RWPE2 (cell line): Measurements from ENCODE around the gene EFCAB8.

Experiments used
- ATAC-seq: fragments of 200-7000 bp; cut with Tn5 transposase; 3 replicates; pipeline ENCODE4 v1.9.1; 2021; ENCODE audit warnings: low read depth
- DNase-seq: peaks from one replicate; pipeline ENCODE4 v3.0.0-alpha.2; 2020; ENCODE audit warnings: low spot score
- H3K27ac ChIP-seq: fragments of 450-650 bp; 2 replicates; pipeline ENCODE4 v1.5.1; 2017; ENCODE audit warnings: mild to moderate bottlenecking; ENCODE audit not compliant: poor library complexity, severe bottlenecking
- H3K27me3 ChIP-seq: fragments of 250-450 bp; sonication (Bioruptor Pico); 2 replicates; pipeline ENCODE4 v1.5.1; 2021; ENCODE audit warnings: mild to moderate bottlenecking, moderate library complexity; ENCODE audit not compliant: insufficient read depth, poor library complexity, severe bottlenecking
- H3K36me3 ChIP-seq: fragments of 250-450 bp; sonication (Bioruptor Pico); 2 replicates; pipeline ENCODE4 v1.5.1; 2020; ENCODE audit warnings: low read depth, mild to moderate bottlenecking, moderate library complexity
- H3K4me1 ChIP-seq: fragments of 250-450 bp; sonication (Bioruptor Pico); 2 replicates; pipeline ENCODE4 v1.5.1; 2021; ENCODE audit warnings: mild to moderate bottlenecking, moderate library complexity; ENCODE audit not compliant: insufficient read depth, poor library complexity, severe bottlenecking
- H3K4me3 ChIP-seq: fragments of 250-450 bp; sonication (Bioruptor Pico); 2 replicates; pipeline ENCODE4 v1.5.1; 2021; ENCODE audit warnings: mild to moderate bottlenecking, moderate library complexity; ENCODE audit not compliant: severe bottlenecking
- H3K9me3 ChIP-seq: fragments of 250-450 bp; sonication (Bioruptor Pico); 2 replicates; pipeline ENCODE4 v1.5.1; 2021; ENCODE audit warnings: mild to moderate bottlenecking, moderate library complexity; ENCODE audit not compliant: severe bottlenecking
- TF ChIP-seq, protein P1 (sequence below): fragments of 450-650 bp; IDR thresholded peaks from one replicate; pipeline ENCODE4 v1.5.1; 2017; ENCODE audit warnings: mild to moderate bottlenecking, moderate library complexity; ENCODE audit not compliant: poor library complexity, severe bottlenecking

EFCAB8 gene

DNA sequence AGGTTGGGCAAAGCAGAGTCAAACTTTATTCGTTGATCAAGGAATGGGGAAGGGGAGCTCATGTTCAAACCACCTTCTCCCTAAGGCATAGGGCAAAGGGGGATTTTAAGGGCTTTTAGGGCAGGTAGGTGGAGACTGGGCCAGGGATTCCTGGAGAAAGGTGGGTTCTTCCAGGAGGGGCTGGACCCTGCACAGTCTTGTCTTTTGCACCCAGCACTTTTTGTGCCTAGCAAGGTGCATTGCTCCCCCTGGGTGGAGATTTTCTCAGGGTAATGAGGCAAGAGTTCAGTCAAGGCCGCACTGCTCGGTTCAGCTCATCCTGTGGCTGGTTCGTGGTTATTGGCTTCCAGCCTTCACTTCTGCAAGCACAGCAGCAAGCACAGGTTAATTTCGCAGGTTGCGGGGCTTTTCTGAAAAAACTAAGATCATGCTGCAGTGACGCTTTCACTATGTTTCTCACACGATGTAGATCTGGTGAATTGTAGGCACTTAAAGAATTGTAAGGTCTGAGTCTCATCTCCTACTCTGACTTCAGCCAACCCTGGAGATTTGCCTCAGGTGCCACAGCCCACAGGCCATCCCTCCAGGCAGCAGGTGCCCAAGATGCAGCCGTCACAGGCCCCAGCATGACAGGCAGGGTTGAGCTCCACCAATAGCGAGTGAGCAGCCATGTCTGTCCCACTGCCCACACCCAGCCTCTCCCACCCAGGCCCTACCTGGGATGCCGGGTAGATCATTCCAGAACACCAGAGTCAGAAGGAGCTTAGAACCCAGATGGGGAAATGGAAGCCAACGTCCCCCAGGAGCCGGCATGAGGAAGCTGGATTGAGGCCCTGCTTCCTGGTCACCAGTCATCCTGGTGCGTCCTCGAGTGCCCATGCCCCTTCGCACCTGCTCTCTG, 108.4 kb downstream of the EFCAB8 start:
- H3K9me3 ChIP-seq, result no peaks in the 10 kb centered on the region
- peak; percentile 75 for DNase-seq
- TF ChIP-seq, protein P1, sequence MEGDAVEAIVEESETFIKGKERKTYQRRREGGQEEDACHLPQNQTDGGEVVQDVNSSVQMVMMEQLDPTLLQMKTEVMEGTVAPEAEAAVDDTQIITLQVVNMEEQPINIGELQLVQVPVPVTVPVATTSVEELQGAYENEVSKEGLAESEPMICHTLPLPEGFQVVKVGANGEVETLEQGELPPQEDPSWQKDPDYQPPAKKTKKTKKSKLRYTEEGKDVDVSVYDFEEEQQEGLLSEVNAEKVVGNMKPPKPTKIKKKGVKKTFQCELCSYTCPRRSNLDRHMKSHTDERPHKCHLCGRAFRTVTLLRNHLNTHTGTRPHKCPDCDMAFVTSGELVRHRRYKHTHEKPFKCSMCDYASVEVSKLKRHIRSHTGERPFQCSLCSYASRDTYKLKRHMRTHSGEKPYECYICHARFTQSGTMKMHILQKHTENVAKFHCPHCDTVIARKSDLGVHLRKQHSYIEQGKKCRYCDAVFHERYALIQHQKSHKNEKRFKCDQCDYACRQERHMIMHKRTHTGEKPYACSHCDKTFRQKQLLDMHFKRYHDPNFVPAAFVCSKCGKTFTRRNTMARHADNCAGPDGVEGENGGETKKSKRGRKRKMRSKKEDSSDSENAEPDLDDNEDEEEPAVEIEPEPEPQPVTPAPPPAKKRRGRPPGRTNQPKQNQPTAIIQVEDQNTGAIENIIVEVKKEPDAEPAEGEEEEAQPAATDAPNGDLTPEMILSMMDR, result no peak
- H3K4me1 ChIP-seq, result no peaks in the 10 kb centered on the region
- no peak overlapping the region for H3K27ac ChIP-seq
- no peak overlapping the region for H3K4me3 ChIP-seq
- H3K36me3 ChIP-seq, result no peaks in the 10 kb centered on the region
- H3K27me3 ChIP-seq, result peaks cover 3% of the 10 kb centered on the region
- ATAC-seq, result no peak

DNA sequence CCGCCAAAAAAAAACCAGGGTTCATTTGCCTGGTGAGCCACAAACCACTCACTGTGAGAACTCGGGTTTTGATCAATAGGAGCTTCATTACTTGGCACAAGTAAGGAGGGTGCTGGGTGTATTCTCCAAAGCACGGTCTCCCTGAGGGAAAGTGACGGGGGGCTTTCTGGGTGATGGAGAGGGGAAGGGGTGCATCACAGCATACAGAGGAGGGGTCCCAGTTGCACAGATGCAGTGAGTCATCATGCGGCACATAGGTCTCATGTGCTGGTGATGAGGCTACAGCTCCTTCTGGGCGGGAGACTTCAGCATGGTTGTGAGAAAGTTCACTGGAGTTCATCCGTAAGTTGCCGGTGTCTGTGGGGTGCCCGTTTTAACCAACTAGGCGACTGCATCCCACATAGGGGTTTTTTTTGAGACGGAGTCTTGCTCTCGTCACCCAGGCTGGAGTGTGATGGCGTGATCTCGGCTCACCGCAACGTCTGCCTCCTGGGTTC, 109.3 kb downstream of the EFCAB8 start:
- ATAC-seq (no peak), DNase-seq (peak; percentile 58)
- TF ChIP-seq, protein P1, result no peak
- H3K4me3 ChIP-seq, result no peak overlapping the region
- H3K27me3 ChIP-seq, result peaks cover 3% of the 10 kb centered on the region
- no peaks in the 10 kb centered on the region for H3K36me3 ChIP-seq
- H3K9me3 ChIP-seq, result no peaks in the 10 kb centered on the region
- H3K4me1 ChIP-seq, result no peaks in the 10 kb centered on the region
- H3K27ac ChIP-seq, result no peak overlapping the region

DNA sequence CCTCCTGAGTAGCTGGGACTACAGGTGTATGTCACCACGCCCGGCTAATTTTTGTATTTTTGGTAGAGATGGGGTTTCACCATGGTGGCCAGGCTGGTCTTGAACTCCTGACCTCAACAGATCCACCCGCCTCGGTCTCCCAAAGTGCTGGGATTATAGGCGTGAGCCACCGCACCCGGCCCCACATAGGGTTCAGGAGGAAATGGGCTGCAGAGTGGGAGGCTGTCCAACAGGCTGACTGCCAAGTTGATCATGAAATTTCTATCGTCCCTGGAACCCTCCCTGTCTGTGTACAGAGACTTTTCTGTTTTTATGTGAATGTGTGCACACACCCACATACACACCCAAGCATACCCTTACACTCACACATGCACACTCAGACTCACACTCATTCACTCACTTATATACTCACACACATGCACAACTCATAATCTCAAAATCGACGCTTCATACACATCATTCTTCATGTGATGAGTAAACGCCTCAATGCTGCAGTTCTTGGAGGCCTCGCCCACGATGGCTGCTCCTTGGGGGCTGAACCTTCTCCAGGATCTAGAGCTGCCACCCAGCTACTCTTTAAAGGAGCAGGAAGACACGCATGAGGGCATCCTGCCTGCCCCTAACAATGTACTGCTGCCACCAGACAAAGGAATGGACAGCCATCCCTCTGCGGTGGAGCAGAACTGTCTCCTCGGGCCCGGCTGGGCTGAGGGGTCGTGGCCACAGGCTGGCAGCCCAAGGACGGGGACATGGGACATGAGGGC, 109.9 kb downstream of the EFCAB8 start:
- Histone ChIP-seq H3K4me1 (no peaks in the 10 kb centered on the region), H3K27ac (no peak overlapping the region), H3K9me3 (no peaks in the 10 kb centered on the region), H3K27me3 (peaks cover 3% of the 10 kb centered on the region), H3K36me3 (no peaks in the 10 kb centered on the region), H3K4me3 (no peak overlapping the region)
- DNase-seq (peak; percentile 71), ATAC-seq (no peak)
- TF ChIP-seq, protein P1, result no peak

DNA sequence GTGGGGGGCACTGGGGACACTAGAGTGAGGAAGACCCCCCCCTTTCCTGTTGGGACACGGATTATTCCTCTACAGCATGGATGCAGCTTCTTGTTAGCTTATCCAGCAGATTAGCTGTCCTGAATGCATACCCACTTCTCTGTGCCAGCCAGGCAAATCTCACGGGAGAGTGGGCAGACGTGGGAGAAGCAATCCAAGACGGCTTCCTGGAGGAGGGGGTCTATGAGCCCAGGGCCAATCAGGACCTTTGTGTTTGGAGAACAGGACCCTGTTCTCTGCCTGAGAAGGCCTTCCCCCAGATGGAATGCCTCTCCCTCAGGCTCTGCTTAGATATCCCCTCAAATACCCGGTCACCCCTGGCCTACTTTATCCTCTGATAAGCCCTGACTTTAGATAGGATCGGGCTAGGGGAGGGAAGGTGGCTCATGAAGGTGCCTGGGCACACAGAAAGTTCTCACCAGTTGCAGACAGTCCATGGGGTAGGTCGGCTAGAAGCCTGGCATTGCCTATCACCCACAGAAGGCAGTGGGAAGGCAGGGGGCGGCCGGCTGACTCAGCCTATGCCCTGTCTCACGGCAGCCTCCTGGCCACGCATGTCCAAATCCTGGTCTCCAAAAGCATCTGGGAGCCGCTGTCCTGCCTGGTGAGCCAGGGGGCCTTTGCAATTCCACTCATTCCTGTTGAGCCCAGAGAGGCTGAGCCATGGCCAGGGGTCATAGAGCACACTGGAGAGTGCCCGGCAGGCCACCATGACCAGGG, 110.8 kb downstream of the EFCAB8 start:
- H3K27me3 ChIP-seq, result peaks cover 3% of the 10 kb centered on the region
- TF ChIP-seq, protein P1, result no peak
- H3K27ac ChIP-seq, result no peak overlapping the region
- DNase-seq (peak; percentile 73), ATAC-seq (no peak)
- no peak overlapping the region for H3K4me3 ChIP-seq
- no peaks in the 10 kb centered on the region for H3K9me3 ChIP-seq
- H3K4me1 ChIP-seq, result no peaks in the 10 kb centered on the region
- H3K36me3 ChIP-seq, result no peaks in the 10 kb centered on the region
